NCI-H1694 (cell line): Measurements from ENCODE around the gene RPS16.
A peak's percentile ranks its signal among the peaks of the same experiment; 100 is the strongest.

Source experiments
- DNase-seq: peaks from one replicate; lab custom pipeline; 2025; lab: John Stamatoyannopoulos, UW

RPS16 gene

GRCh38 chr19:39407660-39408391 lies 27.9 kb downstream of the RPS16 start:
- no peak for DNase-seq

GRCh38 chr19:39407410-39407659 lies 28.4 kb downstream of the RPS16 start:
- DNase-seq, result no peak

GRCh38 chr19:39406656-39407409 lies 28.9 kb downstream of the RPS16 start, which contains the start of gene ZFP36:
ZFP36 (plus strand) TSS chr19:39406847; CDS start chr19:39406905, 58 bp downstream.
- peak; percentile 37 for DNase-seq

- DNase-seq, result no peak
Measured at GRCh38 chr19:39405958-39406655, 29.6 kb downstream of the RPS16 start.

GRCh38 chr19:39405261-39405957 lies 30.3 kb downstream of the RPS16 start:
- DNase-seq, result no peak

GRCh38 chr19:39403331-39404312 lies 32.1 kb downstream of the RPS16 start:
- no peak for DNase-seq

- peak; percentile 33 for DNase-seq
Measured at GRCh38 chr19:39402346-39403300, 33.1 kb downstream of the RPS16 start.

GRCh38 chr19:39401549-39402345 lies 34.0 kb downstream of the RPS16 start:
- DNase-seq, result no peak

- DNase-seq, result no peak
Measured at GRCh38 chr19:39401070-39401548, 34.6 kb downstream of the RPS16 start.

- no peak for DNase-seq
Measured at GRCh38 chr19:39400061-39400460, 35.7 kb downstream of the RPS16 start.

GRCh38 chr19:39399668-39400050 lies 36.1 kb downstream of the RPS16 start:
- no peak for DNase-seq

- DNase-seq, result no peak
Measured at GRCh38 chr19:39398297-39398864, 37.4 kb downstream of the RPS16 start.

GRCh38 chr19:39397360-39398296 lies 38.1 kb downstream of the RPS16 start:
- DNase-seq, result peak; percentile 67

- peak; percentile 99 for DNase-seq
Measured at GRCh38 chr19:39390751-39391437, 44.9 kb downstream of the RPS16 start, which contains the start of the genes MED29 and PAF1. MED29 (plus strand) TSS chr19:39391378; CDS start chr19:39391423, 45 bp downstream. PAF1 (minus strand) TSS chr19:39391106; CDS start chr19:39390864, 242 bp downstream.

- DNase-seq, result no peak
Measured at GRCh38 chr19:39390451-39390750, 45.3 kb downstream of the RPS16 start.

- no peak for DNase-seq
Measured at GRCh38 chr19:39389631-39390414, 45.9 kb downstream of the RPS16 start.
